ENCODE measurements around the gene KRTAP10-5.
"Not testable (repeated sequence)": the region's sequence is repeated elsewhere in the genome, so short reads cannot be mapped to it uniquely, and the experiment has no call there.

KRTAP10-5 gene

DNA sequence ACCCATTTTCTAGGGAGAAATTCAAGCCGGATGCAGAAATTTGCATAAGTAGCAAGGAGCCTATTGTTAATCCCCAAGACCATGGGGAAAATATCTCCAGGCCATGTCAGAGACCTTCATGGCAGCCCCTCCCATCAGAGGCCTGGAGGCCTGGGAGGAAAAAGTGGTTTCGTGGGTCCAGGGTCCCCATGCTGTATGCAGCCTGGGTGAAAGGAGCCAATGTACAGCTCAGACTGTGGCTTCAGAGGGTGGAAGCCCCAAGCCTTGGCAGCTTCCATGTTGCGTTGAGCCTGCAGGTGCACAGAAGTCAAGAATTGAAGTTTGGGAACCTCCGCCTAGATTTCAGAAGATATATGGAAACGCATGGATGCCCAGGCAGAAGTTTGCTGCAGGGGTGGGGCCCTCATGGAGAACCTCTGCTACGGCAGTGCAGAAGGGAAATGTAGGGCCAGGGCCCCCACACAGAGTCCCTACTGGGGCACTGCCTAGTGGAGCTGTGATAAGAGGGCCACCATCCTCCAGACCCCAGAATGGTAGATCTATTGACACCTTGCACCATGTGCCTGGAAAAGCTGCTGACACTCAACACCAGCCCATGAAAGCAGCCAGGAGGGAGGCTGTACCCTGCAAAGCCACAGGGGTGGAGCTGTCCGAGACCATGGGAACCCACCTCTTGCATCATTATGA lies 29.9 kb upstream of the KRTAP10-5 start:
- DNase-seq: not testable (repeated sequence)

DNA sequence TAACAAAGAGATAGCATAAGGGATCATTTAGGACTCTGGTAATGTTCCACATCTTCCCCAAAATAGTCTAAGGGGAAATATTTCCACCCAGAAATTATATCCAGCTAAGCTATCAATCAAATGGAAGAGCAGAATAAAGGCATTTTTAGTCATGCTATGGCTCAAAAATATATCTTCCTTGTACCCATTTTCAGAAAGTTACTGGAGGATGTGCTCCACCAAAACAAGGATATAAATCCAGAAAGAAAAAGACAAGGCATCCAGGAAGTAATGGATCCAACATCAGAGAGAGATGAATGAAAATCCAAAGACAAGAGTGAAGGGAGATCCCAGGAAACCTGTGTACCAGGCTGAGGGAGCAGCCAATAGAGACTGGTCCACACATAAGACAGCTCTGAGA lies 28.8 kb upstream of the KRTAP10-5 start:
- DNase-seq: no peak

DNA sequence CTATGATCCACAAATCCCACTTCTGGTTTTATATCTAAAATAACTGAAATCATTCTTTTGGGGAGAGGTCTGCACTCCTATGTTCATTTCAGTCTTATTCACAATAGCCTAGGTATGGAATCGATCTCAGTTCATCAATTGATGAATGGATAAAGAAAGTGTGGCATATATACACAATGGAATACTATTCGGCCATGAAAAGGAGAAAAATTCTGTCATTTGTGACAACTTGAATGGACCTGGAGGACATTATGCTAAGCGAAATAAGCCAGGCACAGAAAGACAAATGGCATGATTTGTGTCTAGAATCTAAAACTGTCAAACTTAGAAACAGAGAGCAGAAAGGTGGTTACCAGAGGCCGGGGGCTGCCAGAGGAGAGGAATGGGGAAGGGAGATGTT lies 26.1 kb upstream of the KRTAP10-5 start:
- DNase-seq: no peak

DNA sequence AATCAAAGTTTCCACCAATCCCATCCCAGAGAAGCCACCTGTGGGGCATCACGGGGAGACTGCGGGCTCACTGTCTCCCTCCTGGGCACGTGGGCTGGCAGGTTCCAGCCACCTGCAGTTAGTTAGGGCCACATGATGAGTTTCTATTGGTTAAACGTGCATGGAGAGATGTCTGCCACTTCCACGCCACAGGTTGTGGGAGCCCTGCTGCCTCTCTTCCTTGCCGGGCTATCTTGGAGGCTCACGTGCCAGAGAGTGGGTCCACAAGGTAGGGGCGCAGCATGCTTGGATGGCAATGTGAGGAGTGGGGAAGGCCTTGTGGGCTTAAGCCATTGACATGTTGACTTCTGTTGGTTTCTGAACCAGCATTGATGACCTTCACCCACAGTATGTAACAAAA lies 23.5 kb upstream of the KRTAP10-5 start:
- no peak for DNase-seq

DNA sequence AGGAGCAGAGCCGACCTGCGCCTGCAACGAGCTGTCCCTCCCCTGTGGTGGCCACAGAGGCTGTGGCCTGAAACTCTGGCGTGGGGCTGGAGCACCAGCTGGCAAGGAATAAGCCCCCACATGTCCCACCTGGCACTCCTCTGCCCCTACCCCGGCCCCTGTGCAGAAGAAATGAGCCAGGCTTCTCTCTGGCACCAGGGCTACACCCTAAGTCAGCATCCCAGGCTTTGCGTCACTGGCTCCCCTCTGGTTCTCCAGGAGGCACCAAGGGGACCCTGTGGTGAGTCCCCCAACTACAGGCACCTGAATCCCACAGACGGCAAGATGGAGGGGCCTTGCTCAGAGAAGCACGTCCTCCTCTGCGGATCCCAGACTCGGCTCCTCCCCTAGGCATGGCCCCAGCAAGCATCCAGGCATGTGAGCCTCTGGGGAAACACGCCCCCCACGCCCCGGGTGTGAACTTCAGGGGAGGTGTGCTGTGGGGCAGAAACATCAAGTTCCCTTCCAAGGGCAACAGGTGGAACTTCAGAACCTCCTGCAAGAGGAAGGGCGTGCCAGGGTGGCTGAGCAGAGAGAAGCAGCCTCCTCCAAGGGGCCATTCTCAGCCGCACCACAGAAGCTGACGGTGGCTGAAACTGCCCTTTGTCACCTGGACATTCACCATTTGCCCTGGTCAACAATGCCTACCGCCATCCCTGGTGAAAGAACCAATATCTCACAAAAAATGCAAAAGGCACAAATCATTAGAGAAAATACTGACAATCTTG lies 22.9 kb upstream of the KRTAP10-5 start:
- DNase-seq: no peak

DNA sequence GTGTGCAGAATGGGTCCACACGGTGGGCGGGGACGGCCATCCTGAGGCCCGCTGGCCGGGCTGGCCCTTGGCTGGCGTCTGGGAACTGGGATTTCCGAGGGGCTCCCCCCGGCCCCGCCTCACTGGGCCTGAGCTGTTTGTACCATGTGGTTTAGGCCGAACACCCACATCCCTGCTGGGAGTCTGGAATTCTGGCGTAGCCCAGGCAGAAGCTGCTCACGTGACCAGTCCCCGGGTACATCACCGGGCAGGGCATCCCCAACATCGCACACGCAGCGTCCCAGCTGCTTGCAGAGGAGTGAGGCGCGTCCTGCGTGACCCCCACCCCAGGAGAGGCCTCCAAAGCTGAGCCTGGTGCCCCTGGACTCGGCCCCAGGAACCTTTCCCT lies 22.1 kb upstream of the KRTAP10-5 start:
- DNase-seq: no peak

DNA sequence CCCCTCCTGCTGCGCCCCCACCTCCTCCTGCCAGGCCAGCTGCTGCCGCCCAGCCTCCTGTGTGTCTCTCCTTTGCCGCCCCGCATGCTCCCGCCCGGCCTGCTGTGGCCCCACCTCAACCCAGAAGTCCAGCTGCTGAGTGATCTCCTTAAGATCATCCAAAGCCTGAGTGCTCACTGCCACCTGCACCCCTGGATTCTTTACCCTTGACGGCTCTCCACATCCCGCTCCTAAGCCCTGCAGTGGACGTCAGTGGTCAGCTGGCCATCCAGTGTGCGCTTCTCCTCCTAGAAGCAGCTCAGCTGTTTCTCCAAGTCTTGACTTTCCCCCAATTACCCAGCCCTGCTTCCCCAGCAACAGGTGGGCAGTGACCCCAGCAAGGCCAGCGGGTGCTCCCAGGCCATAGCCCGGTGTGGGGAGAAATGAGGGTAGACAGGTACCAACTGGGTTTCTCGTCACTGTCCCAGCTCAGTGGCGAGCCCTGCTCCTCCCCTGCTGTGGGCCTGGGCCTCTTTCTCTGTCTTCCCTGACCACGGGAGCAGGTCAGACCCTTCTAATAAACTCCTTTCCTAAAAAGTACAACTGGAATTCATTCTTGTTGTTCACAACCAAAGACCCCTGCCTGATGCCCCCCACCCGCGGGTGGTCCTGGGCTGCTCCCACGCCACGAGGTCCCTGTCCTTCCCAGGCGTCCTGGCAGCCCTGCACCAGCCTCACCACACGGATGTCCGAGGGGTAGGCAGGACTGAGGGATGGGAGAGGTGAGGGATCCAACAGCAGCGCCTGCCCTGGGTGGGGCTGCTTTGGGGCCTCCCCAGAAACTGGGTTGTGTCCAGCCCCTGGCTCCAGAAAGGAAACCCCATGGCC lies 21.4 kb upstream of the KRTAP10-5 start:
- no peak for DNase-seq

DNA sequence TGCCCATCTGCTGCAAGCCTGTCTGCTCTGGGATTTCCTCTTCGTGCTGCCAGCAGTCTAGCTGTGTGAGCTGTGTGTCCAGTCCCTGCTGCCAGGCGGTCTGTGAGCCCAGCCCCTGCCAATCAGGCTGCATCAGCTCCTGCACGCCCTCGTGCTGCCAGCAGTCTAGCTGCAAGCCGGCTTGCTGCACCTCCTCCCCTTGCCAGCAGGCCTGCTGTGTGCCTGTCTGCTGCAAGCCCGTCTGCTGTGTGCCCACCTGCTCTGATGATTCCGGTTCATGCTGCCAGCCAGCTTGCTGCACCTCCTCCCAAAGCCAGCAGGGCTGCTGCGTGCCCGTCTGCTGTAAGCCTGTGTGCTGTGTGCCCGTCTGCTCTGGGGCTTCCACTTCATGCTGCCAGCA lies 20.7 kb upstream of the KRTAP10-5 start:
- not testable (repeated sequence) for DNase-seq

DNA sequence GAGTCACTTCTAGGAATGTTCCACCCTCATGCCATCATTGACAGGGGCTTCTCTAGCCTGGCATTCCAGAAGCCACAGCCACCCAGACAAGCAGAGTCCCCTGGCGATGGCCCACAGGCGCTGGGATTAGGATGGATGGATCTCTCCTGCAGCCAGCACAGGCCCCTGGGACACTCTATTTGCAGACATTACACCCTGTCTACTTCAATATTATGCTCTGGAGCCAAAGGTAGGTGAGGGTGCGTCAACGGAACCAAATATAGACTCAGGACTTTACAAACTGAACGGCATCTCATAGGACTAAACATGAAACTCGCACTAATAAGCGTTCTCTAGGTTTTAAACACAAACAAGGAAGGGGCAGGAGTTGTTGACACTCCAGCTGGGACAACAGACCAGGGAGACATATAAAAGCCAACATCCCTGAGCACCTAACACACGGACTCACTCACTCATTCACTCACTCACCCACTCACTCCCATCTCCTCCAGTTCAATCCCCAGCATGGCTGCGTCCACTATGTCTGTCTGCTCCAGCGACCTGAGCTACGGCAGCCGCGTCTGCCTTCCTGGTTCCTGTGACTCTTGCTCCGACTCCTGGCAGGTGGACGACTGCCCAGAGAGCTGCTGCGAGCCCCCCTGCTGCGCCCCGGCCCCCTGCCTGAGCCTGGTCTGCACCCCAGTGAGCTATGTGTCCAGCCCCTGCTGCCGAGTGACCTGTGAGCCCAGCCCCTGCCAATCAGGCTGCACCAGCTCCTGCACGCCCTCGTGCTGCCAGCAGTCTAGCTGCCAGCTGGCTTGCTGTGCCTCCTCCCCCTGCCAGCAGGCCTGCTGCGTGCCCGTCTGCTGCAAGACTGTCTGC lies 19.9 kb upstream of the KRTAP10-5 start, which contains the start of gene KRTAP10-7:
Gene KRTAP10-7 (plus strand): TSS at position 480 of the 861 bp plus-strand sequence. CDS start 25 bp downstream, at position 505.
- not testable (repeated sequence) for DNase-seq

DNA sequence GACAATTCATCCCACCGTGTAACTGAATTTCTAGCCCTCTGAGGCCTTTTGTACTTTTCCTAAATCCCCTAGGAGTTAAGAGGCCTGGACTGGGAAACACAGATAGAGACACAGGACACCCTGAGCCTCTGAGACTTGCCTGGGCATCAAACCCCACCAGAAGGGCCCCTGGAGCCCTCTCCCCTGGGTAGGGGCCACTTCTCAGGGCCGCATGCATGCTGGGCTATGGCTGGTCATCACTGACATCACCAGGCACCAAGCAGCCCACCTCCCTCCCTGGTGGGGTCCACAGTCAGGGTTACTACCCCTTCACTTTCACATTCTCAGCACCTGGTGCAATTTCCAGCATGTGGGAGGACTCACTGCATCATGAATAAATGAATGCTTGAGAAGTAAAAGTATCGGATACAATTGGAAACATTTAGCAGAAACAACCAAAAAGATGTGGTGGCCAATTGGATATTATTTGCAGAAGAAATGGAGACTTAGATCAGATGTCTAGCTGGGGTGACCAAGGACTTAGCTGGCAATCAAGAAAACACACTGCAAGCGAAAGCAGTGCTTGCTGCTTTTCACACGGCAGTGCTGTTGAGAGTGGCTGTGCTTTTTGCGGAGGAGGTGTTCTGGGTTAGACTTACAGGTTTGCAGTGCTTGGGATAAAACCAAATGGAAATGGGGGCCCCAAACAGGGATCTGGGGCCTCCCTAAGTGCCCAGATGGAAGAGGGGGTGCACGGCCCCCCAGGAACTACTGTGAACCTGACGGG lies 19.0 kb upstream of the KRTAP10-5 start:
- no peak for DNase-seq

DNA sequence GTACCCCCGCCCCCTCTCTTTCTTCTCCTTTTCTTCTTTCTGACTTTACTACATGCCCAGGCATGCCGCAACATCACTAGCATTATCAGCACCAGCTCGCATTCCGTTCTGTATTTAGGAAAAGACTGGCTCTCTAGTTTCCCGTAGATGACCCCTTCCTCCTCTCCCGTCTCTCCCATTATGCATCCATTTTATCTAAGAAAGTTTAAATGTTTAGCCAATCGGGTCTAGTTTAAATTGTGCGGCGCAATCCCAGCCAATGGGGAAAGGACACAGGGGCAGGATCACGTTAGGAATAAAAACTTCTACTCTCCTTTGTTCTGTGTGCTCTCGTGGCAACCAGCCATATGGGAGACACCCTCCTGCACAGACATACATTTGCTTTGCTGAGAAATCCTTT lies 17.7 kb upstream of the KRTAP10-5 start:
- DNase-seq: no peak

DNA sequence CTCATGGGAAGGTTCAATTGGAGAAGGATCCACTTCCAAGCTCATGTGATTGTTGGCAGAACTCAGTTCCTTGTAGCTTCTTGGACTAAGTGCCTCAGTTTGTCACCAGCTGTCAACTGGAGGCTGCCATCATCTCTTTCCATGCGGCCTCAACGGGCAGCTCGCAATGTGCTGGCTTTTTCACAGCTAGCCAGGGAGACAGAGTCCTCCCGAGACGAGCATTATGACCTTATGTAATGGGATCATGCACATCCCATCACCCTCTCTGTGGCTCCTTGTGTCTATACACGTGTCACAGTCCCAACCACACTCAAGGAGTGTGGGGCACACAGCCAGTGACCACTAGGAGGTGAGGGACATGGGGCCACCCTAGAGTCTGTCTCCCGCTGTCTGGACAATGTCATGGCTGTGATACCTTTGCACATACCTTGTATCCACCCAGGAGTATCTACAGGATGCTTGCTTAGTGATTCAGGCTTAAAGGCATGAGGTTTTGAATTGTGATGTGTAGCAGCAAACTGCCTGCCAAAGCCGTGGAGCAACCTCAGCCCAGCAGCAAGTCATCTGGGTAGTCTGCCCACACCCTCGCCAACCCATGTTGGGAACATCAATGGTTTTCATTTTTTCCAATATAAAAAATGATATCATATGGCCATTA lies 15.8 kb upstream of the KRTAP10-5 start:
- no peak for DNase-seq

DNA sequence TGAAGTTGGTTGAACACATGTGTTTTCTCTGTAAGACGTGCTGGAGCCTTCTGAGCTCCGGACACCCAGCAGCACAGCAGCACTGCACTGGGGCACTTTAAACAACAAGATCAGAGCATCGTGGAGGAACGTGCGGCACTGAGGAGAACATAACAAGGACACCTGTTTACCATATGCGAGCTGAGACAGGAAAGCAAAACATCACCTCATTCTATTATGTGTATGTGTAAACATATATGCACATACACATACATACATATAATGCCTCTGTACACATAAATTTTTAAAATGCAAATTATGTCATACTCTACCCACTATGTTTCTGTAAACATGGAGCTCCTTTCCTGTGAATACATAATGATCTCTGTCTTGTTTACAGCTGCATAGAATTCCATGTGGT lies 15.1 kb upstream of the KRTAP10-5 start:
- DNase-seq: no peak

DNA sequence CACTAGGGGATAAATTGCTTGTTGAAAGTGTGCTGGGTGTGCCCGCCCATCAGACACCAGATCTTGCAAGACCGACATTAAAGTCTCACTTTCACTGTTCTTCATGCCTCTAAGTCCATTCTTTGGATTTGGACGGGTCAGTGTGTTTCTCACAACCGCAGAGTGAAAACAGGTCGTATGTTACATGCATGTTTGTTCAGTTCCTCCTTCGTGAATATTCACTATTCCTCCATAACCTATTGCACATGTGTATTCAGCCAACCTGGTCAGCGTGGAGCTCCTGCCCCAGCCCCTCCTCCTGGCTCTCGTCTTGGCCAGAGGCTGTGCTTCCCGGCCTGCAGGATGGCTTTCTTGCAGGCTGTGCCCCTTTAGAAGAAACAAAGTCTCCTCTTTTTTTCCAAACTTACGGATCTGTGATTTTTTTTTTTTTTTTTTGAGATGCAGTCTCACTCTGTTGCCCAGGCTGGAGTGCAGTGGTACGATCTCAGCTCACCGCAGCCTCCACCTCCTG lies 14.1 kb upstream of the KRTAP10-5 start:
- DNase-seq: no peak

DNA sequence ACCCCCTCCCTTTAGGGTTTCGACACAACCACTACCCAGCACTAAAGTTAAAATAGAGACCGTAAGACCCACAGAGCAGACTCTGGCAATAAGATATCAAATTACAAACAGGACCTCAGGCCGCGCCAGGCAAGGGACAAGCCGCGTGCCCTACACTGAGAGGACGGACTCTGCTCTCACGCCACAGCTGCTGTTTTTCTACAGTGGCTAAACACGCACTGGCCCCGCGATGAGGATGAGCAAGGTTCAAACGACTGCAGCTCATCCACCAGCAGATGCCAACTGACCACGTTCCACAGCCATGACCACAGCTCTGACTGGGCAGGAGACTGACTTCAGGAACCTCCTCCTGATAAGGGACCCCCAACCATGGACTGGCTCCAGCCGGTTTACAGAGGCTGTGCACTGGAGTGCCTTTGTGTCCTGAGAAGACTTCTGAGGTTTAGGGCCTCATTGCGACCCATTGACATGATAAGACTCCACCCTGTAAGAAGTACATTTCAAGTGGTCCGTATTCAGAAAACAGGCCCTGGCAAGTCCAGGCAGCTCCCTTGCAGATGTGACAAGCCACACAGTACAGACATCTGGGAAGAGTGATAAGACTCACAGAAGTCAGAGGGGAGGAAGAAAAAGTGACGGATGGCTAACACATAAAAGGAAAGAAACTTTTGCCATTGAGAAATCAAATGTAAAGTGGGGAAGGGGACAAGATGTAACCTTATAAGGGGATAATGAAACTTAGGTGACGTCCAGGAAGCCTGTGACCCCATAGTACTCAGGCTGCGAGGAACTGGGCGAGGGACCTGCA lies 13.4 kb upstream of the KRTAP10-5 start:
- no peak for DNase-seq

DNA sequence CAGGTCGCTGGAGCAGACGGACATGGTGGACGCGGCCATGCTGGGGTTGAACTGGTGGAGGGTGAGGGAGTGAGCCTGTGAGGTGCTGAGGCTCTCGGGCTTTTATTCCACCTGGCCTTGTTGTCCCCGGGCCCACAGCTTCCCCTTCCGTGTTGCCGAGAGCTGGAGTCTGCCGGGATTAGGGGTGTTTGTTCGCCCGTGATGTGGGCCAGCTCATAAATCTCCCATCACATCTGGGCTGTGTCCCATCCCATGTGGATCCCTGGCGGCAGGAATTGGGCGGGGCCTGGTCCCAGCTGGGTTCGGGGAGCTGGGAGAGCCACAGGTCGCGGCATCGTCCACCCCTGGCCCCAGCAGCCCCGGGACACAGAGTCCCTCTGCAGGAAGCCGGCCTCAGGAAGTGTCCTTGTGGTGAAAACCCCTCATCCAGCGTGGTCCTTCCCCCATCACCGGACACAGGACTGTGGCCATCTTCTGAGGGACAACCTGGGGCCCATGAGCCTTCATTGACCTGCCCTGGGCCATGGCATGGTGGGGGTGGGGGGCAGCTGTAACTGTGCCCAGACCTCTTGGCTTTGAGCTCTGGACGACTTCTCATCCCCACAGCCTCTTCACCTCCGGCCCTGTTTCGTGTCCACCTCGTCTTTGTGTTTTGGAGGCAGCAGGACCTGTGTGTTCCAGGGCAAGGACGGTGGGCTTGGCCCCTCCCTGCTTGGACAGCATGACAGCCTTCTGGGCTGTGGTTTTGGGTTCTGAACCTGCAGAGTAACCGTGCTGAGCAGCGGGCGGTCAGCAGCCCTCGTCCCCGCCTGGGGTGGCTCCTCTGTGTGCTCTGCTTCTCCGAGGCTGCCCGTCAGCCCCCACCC lies 12.3 kb upstream of the KRTAP10-5 start, which contains the start of gene KRTAP10-6:
Gene KRTAP10-6 (minus strand): TSS at position 60 of the 866 bp plus-strand sequence. CDS start 21 bp downstream, at position 39.
- DNase-seq: no peak

DNA sequence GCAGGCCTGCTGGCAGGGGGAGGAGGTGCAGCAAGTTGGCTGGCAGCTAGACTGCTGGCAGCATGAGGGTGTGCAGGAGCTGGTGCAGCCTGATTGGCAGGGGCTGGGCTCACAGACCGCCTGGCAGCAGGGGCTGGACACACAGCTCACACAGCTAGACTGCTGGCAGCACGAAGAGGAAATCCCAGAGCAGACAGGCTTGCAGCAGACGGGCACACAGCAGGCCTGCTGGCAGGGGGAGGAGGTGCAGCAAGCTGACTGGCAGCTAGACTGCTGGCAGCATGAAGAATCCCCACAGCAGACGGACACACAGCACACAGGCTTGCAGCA lies 11.4 kb upstream of the KRTAP10-5 start:
- not testable (repeated sequence) for DNase-seq

DNA sequence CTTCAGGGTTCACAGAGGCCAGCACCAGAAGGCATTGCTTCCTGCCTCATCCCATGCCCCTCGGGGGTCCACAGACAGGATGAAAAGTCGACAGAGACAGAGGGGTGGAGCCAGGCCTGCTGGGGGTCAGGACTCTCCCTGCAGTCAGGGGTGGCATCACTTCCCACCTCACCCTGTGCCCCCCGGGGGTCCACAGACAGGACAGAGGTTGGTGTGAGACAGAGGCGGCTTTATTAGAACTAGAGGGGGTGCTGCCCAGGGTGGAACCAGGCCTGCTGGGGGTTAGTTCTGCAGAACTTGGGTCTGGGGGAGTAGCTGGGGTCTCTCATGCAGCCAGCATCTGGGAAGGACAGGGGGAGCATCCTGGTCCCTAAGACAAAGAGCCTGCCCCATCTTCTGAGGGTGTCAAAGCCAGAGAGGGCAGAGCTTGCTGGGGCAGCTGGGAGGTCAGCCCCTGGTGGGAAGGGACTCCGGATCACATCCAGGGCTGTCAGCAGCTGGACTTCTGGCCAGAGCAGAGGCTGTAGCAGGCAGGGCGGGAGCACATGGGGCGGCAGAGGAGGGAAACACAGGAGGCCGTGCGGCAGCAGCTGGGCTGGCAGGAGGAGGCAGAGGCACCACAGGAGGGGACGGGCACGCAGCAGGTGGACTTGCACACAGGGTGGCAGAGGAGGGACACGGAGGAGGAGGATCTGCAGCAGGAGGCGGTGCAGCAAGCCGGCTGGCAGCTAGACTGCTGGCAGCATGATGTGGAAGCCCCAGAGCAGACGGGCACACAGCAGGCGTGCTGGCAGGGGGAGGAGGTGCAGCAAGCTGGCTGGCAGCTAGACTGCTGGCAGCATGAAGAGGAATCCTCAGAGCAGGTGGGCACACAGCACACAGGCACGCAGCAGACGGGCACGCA lies 10.7 kb upstream of the KRTAP10-5 start:
- DNase-seq: not testable (repeated sequence)

Data from effector CD4-positive, alpha-beta T cell (primary cell).